HG03280 (cell line): ENCODE measurements around the gene RMND5B.
"Not testable (repeated sequence)": the region's sequence is repeated elsewhere in the genome, so short reads cannot be mapped to it uniquely, and the experiment has no call there.

ENCODE experiments used
- ATAC-seq: cut with Tn5 transposase; IDR thresholded peaks from one replicate; pipeline ENCODE4 v1.9.1; 2021; ENCODE audit warnings: mild to moderate bottlenecking, moderate library complexity; ENCODE audit not compliant: unreplicated experiment

The RMND5B gene

GRCh38 chr5:178163772-178164735 is 33.2 kb downstream of the RMND5B start:
- peak; percentile 96 for ATAC-seq

- ATAC-seq, result no peak
These were observed 34.8 kb downstream of the RMND5B start for GRCh38 chr5:178165581-178165980.

DNA sequence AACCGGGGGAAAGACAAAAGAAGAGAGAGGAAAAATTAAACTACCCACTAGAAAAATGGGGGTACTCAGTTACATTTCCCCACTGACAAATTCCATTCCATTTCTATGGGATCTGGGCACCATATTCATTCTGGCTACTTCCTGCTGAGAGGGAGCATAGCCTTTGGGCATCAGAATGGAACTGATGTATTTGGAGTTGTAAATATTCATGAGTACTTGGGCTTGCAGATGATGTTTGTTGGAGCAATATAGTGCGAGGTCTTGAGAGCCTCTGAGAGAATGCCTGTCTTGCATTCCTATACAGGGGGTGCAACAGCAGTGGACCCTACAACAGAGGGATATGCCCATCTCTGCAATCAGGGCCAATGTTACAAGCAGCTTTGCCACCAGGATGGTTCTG is 39.6 kb downstream of the RMND5B start:
- ATAC-seq, result no peak

- ATAC-seq, result no peak
These were observed 43.6 kb downstream of the RMND5B start for GRCh38 chr5:178174456-178174855.

DNA sequence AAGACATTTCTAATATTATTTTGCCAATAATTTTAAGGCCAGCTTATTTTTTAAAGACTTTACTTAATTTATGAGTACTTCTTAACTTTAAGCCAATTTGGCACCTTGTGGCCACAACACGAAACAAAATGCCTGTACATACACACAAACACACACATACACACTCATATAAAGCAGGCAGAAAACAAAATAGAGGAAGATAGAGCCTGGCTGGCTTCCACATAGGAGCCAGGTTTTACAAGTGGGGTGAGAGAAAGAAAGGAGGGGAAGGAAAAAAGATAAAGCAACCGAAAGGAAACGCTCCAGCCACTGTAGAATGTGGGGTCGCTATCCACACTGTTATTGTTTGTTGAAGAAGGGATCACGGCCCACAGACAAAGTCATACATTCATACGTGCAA is 46.0 kb downstream of the RMND5B start:
- no peak for ATAC-seq

DNA sequence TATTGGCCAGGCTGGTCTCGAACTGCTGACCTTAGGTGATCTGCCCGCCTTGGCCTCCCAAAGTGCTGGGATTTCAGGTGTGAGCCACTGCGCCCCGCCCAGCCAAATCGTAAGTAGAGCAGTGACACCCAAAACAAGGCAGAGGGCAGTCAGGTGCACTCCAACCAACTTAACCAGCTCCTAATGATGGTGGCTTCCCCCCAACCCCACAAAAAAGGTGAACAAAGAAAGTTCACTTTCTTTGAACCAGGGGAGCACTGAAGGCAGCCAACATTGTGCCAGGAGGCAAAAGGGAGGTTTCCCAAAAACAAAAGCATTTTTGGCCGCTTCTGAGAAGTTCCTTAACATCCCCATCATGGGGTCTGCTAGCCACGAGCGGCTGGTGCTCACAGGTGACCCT is 46.8 kb downstream of the RMND5B start:
- ATAC-seq, result no peak

GRCh38 chr5:178180141-178180863 is 49.5 kb downstream of the RMND5B start:
- no peak for ATAC-seq

GRCh38 chr5:178182158-178182876 is 51.5 kb downstream of the RMND5B start:
- no peak for ATAC-seq

- ATAC-seq, result no peak
These were observed 55.6 kb downstream of the RMND5B start for GRCh38 chr5:178186427-178186826.

GRCh38 chr5:178187014-178187413 is 56.2 kb downstream of the RMND5B start, which contains the start of gene GMCL2:
TSS of gene GMCL2 (minus strand) at chr5:178187371. CDS start at chr5:178187299, 72 bp downstream.
- no peak for ATAC-seq

DNA sequence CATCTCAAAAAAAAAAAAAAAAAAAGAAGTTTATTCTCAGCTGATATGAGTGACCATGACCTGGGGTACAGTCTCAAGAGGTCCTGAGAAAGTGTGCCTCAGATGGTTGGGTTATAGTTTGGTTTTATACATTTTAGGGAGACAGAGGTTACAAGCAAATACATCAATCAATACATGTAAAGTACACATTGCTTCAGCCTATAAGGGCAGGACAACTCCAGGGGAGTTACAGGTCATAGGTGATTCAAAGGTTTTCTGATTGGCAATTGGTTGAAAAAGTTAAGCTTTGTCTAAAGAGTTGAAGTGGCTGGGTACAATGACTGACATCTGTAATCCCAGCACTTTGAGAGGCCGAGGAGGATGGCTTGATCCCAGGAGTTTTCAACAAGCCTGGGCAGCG is 58.6 kb downstream of the RMND5B start:
- ATAC-seq, result no peak

GRCh38 chr5:178191661-178192060 is 60.8 kb downstream of the RMND5B start:
- no peak for ATAC-seq

DNA sequence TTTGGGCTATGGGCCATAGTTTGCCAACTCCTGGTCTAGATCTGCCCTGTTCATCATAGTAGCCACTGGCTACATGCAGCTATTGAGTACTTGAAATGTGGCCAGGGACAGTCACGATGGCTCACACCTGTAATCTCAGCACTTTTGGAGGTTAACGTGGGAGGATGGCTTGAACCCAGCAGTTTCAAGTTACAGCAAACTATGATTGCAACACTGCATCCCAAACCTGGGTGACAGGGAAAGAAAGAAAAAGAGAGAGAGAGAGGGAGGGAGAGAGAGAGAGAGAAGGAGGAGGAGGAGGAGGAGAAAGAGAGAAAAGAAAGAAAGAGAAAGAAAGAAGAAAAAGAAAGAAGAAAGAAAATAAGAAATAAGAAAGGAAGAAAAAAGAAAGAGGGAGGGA is 61.4 kb downstream of the RMND5B start:
- ATAC-seq, result no peak

DNA sequence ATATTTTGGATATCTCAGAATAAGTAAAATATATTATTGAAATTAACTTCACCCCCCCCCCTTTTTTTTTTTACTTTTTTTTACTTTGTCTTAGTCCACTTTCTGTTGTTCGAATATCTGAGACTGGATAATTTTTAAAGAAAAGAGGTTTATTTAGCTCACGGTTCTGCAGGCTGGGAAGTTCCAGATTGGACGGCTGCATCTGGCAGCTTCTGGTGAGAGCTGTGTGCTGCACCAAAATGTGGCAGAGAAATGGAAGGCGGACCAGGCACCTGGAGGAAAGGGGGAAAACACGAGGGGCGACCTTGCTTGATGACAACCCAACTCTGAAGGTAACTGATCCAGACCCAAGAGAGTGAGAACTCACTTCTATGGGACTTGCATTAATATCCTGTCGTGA is 62.0 kb downstream of the RMND5B start:
- ATAC-seq, result no peak

GRCh38 chr5:178193251-178193809 is 62.5 kb downstream of the RMND5B start:
- ATAC-seq, result no peak

GRCh38 chr5:178194026-178194425 is 63.2 kb downstream of the RMND5B start:
- no peak for ATAC-seq

GRCh38 chr5:178196281-178196812 is 65.5 kb downstream of the RMND5B start:
- no peak for ATAC-seq

DNA sequence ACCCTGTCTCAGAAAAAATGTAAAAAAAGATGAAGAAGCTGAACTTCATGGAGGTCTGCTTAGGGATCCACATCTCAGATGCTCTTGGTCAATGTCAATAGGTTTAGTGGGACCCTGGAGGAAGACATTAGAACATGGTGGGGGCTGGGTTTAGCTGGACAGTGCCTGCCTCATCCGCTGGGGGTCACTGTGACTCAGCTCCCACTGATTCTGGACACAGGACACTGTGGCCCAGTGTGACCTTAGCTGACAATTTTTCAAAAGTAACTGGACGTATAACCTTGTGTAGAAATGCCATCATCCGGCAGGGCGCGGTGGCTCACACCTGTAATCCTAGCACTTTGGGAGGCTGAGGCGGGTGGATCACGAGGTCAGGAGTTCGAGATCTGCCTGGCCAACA is 66.2 kb downstream of the RMND5B start:
- ATAC-seq, result no peak

GRCh38 chr5:178198151-178198550 is 67.3 kb downstream of the RMND5B start:
- ATAC-seq, result not testable (repeated sequence)

DNA sequence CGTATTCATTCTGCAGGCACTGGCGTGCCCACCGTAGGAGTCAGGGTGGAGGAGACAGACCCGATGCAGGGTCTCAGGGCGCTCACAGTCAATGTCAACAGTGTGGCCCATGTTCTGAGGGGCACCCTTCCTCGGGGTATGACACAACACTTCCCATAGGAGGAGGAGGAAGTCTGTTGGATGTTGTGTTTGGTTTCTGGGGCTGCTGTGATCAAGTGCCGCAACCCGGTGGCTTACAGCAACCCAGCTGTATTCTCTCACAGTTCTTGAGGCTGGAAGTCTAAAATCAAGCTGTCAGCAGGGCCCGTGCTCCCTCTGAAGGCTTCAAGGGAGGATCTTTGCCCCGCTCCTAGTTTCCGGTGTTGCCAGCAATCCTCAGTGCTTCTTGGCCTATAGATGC is 67.9 kb downstream of the RMND5B start:
- no peak for ATAC-seq
